Keratinocyte (primary cell): ENCODE results near the gene MRPL9. TPM values are rescaled to one million over a fixed set of nuclear protein-coding genes. Genes with fewer than 3 reads are reported as not detected.

Source experiments
- DNase-seq: peaks from one replicate; pipeline ENCODE4 v3.0.0-alpha.2; 2011; ENCODE audit warnings: low read depth, missing footprints, low spot score
- FAIRE-seq: peaks from 2 replicates; lab custom pipeline; 2011; peaks lifted over from hg19 to GRCh38; lab: Jason Lieb, UNC
- H2AFZ ChIP-seq: 2 replicates; pipeline ENCODE4 v1.6.0; 2012; ENCODE audit warnings: low read length, control low read depth, inconsistent platforms; ENCODE audit not compliant: control insufficient read depth
- H3K27ac ChIP-seq: 2 replicates; pipeline ENCODE4 v1.5.1; 2011; ENCODE audit warnings: low read length; ENCODE audit not compliant: control insufficient read depth, insufficient read depth
- H3K27me3 ChIP-seq: 3 replicates; pipeline ENCODE4 v1.6.0; 2011; ENCODE audit warnings: low read length; ENCODE audit not compliant: control insufficient read depth, insufficient read depth; ENCODE audit errors: extremely low read depth
- H3K36me3 ChIP-seq, 2 experiments: 2 replicates in 1 of 2; 3 replicates in 1 of 2; pipeline ENCODE4 v1.5.1; 2011; ENCODE audit warnings: low read length in 2 of 2, mild to moderate bottlenecking in 1 of 2; ENCODE audit not compliant: control insufficient read depth in 2 of 2, insufficient read depth in 2 of 2; ENCODE audit errors: extremely low read depth in 1 of 2
- H3K4me1 ChIP-seq: 3 replicates; pipeline ENCODE4 v1.5.1; 2011; ENCODE audit warnings: low read length; ENCODE audit not compliant: control insufficient read depth, insufficient read depth; ENCODE audit errors: extremely low read depth
- H3K4me2 ChIP-seq: 3 replicates; pipeline ENCODE4 v1.6.0; 2011; ENCODE audit warnings: low read depth, low read length; ENCODE audit not compliant: control insufficient read depth, insufficient read depth; ENCODE audit errors: extremely low read depth
- H3K4me3 ChIP-seq, 3 experiments: fragments of 200-600 bp in 1 of 3; sonication (generic) in 1 of 3; 2 replicates in 2 of 3; 3 replicates in 1 of 3; pipeline ENCODE4 v1.5.1; 2011 to 2016; ENCODE audit warnings: low read length in 3 of 3, mild to moderate bottlenecking in 3 of 3, control low read depth in 2 of 3, inconsistent platforms in 1 of 3, low read depth in 1 of 3, mixed read lengths in 1 of 3, mixed run types in 1 of 3, moderate library complexity in 1 of 3; ENCODE audit not compliant: control insufficient read depth in 2 of 3, insufficient read depth in 2 of 3; ENCODE audit errors: extremely low read depth in 1 of 3
- H3K79me2 ChIP-seq: 2 replicates; pipeline ENCODE4 v1.6.0; 2012; ENCODE audit warnings: low read length; ENCODE audit not compliant: control insufficient read depth, insufficient read depth
- H3K9ac ChIP-seq: 3 replicates; pipeline ENCODE4 v1.6.0; 2011; ENCODE audit warnings: low read length; ENCODE audit not compliant: control insufficient read depth, insufficient read depth; ENCODE audit errors: extremely low read depth
- H3K9me1 ChIP-seq: 3 replicates; pipeline ENCODE4 v1.6.0; 2011; ENCODE audit warnings: low read length; ENCODE audit not compliant: control insufficient read depth, insufficient read depth; ENCODE audit errors: extremely low read depth
- H3K9me3 ChIP-seq: 2 replicates; pipeline ENCODE4 v1.5.1; 2012; ENCODE audit warnings: low read depth, low read length; ENCODE audit not compliant: control insufficient read depth
- H4K20me1 ChIP-seq: 3 replicates; pipeline ENCODE4 v1.6.0; 2011; ENCODE audit warnings: low read length; ENCODE audit not compliant: control insufficient read depth, insufficient read depth; ENCODE audit errors: extremely low read depth
- CTCF ChIP-seq, 3 experiments: IDR thresholded peaks in 1 of 3; conservative IDR thresholded peaks in 1 of 3; optimal IDR thresholded peaks in 1 of 3; 2 replicates in 2 of 3; 3 replicates in 1 of 3; pipeline versions ENCODE3 to v1.5.1; 2011; ENCODE audit warnings: low read length in 3 of 3, mild to moderate bottlenecking in 3 of 3, moderate library complexity in 2 of 3, control low read depth in 1 of 3, inconsistent platforms in 1 of 3; ENCODE audit not compliant: insufficient read depth in 2 of 3; ENCODE audit errors: extremely low read depth in 1 of 3
- EZH2 ChIP-seq: IDR thresholded peaks from one replicate; pipeline ENCODE4 v1.6.1; 2012; ENCODE audit warnings: inconsistent platforms, mild to moderate bottlenecking, low read length, moderate library complexity
- dilution Hi-C: fragments of 300-500 bp; cut with MboI; formaldehyde crosslinking; loops from one replicate; pipeline ENCODE4 v1.7.0; 2020; ENCODE audit warnings: low sequenced_read_pairs; ENCODE audit not compliant: extremely low pct_ligation_motif_present
- polyA plus RNA-seq, 5 experiments: library from polyadenylated mRNA; depleted of rRNA in 3 of 5; stranded (reverse) in 3 of 5; stranded (forward) in 1 of 5; unstranded in 1 of 5; fragments of >200 nt; gene quantifications; 1 replicate in 1 of 5; 2 replicates in 3 of 5; 3 replicates in 1 of 5; pipeline versions ENCODE4 v1.2.1 to v1.2.3, GENCODE V29; 2011 to 2012; ENCODE audit warnings: missing spikeins in 2 of 5, low read depth in 1 of 5, low replicate concordance in 1 of 5

Gene MRPL9
- polyA plus RNA-seq, 1 donor (not counting 4 experiments of a cell fraction or from before 2014, with no cell fraction given): 125 TPM

DNA sequence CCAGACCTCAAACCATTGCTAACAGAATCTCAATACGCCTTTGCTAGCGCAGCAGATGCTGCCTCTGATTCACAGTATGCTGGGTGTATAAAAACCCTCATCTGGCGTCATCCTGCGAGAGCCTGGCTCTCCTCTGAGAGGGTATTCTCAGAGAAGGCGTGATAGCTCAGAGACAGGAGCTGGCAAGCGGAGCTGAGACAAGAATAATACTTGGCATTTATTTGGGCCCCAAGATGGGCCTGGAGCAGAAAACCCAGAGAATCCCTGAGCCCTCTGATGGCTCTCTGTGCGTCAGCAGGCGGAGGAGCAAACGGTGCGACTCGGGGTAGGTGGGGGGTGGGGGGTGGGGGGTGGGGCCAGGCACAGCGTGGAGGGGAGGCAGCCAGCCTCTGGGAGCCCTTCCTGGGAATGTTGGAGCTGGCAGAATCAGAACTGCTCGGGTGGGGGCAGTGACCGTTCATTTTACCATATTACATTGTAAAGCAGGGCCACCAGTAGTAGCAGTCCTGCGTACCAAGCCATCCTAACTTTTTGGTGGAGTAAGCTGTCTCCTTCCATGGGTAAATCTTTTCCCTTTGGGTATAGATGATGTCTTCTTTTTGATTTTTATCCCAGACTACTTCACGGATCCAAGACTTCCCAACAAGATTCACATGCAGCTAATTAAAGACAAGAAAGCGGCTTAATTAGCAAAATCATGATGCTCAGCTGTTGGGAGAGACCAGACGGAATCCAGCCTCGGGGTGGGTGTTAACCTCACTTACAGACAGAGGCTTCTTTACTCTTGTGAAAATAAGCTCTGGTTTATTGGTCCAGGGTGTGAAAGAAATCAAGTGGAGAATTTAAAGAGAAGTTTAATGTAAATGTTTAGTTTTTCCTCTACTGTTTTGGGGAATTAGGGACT, 34.9 kb downstream of the MRPL9 start:
- Histone ChIP-seq H3K27me3 (no peaks in the 10 kb centered on the region), H3K9me1 (no peaks in the 10 kb centered on the region), H3K9ac (no peak overlapping the region), H4K20me1 (no peaks in the 10 kb centered on the region), H3K27ac (no peak overlapping the region), H2AFZ (no peak overlapping the region), H3K36me3 (no peaks in the 10 kb centered on the region), H3K4me1 (no peaks in the 10 kb centered on the region), H3K79me2 (no peaks in the 10 kb centered on the region), H3K4me2 (no peak overlapping the region), H3K9me3 (no peaks in the 10 kb centered on the region), H3K4me3 (no peak overlapping the region)
- DNase-seq: no peak
- no peak for TF ChIP-seq CTCF (optimal IDR thresholded peaks at IDR 0.05 in 1 of 3, IDR thresholded peaks at IDR 0.05 in 1 of 3, conservative IDR thresholded peaks at IDR 0.05 in 1 of 3; ENCODE audit: extremely low read depth in 1 of 3, insufficient read depth in 2 of 3, low read length in 3 of 3)
- no peak for TF ChIP-seq EZH2
- FAIRE-seq: no peak
- dilution Hi-C loops: no loop called here

- Histone ChIP-seq H3K27me3 (peaks cover 32% of the 10 kb centered on the region), H3K4me1 (peaks cover 4% of the 10 kb centered on the region), H3K36me3 (no peaks in the 10 kb centered on the region), H3K79me2 (no peaks in the 10 kb centered on the region), H3K4me2 (no peak overlapping the region), H3K9ac (no peak overlapping the region), H2AFZ (no peak overlapping the region), H3K9me1 (no peaks in the 10 kb centered on the region), H3K27ac (no peak overlapping the region), H3K4me3 (no peak overlapping the region), H4K20me1 (no peaks in the 10 kb centered on the region), H3K9me3 (no peaks in the 10 kb centered on the region)
- no peak for DNase-seq
- FAIRE-seq: no peak
- dilution Hi-C loops: no loop called here
- TF ChIP-seq CTCF (optimal IDR thresholded peaks at IDR 0.05 in 1 of 3, IDR thresholded peaks at IDR 0.05 in 1 of 3, conservative IDR thresholded peaks at IDR 0.05 in 1 of 3; ENCODE audit: extremely low read depth in 1 of 3, insufficient read depth in 2 of 3, low read length in 3 of 3): no peak
- TF ChIP-seq EZH2: no peak
Measured at GRCh38 chr1:151723726-151724370, 39.4 kb downstream of the MRPL9 start.
